GM12801 (cell line): Measurements from ENCODE around the gene DRAP1.

Source experiments
- TF ChIP-seq, protein P1 (sequence below): IDR thresholded peaks from one replicate; pipeline ENCODE4 v1.5.1; 2011; ENCODE audit warnings: control low read depth; ENCODE audit not compliant: insufficient read length; ENCODE audit errors: extremely low read depth

The DRAP1 gene

GRCh38 chr11:65946655-65947054, 27.4 kb downstream of the DRAP1 start:
- TF ChIP-seq, protein P1, sequence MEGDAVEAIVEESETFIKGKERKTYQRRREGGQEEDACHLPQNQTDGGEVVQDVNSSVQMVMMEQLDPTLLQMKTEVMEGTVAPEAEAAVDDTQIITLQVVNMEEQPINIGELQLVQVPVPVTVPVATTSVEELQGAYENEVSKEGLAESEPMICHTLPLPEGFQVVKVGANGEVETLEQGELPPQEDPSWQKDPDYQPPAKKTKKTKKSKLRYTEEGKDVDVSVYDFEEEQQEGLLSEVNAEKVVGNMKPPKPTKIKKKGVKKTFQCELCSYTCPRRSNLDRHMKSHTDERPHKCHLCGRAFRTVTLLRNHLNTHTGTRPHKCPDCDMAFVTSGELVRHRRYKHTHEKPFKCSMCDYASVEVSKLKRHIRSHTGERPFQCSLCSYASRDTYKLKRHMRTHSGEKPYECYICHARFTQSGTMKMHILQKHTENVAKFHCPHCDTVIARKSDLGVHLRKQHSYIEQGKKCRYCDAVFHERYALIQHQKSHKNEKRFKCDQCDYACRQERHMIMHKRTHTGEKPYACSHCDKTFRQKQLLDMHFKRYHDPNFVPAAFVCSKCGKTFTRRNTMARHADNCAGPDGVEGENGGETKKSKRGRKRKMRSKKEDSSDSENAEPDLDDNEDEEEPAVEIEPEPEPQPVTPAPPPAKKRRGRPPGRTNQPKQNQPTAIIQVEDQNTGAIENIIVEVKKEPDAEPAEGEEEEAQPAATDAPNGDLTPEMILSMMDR: no peak

DNA sequence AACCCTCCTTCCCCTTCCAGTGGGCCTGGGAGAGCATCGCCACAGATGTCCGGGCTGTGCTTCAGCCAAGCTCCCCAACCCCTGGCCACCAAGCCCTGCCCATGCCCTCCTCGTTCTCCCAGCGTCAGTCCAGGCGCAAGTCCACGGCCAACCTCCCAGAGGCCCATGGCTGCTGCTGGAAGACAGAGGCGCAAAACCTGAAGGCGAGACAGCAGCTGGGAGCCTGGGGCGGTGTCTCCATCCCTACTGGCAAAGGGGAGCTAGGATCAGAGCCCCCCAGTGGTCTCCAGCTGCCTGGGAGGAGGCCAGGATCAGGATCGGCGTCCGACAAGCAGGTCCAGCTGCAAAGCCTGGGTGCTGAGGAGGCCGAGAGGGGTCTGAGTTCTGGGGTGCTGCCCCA, 27.9 kb downstream of the DRAP1 start:
- TF ChIP-seq, protein P1: no peak

- TF ChIP-seq, protein P1: no peak
Measured at GRCh38 chr11:65947603-65948125, 28.4 kb downstream of the DRAP1 start.

DNA sequence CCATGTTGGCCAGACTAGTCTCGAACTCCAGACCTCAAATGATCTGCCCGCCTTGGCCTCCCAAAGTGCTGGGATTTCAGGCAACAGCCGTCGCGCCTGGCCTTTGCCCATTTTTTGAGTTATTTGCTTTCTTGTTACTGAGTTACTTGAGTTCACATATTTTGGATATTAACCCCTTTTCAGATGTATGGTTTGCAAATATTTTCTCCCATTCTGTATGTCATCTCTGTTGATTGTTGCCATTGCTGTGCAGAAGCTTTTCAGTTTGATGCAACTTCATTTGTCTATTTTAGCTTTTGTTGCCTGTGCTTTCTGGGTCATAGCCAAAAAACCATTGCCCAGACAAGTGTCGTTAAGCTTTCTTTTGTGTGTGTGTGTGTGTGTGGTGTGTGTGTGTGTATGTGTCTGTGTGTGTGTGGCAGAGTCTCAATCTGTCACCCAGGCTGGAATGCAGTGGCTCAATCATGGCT, 32.9 kb downstream of the DRAP1 start:
- TF ChIP-seq, protein P1: no peak

DNA sequence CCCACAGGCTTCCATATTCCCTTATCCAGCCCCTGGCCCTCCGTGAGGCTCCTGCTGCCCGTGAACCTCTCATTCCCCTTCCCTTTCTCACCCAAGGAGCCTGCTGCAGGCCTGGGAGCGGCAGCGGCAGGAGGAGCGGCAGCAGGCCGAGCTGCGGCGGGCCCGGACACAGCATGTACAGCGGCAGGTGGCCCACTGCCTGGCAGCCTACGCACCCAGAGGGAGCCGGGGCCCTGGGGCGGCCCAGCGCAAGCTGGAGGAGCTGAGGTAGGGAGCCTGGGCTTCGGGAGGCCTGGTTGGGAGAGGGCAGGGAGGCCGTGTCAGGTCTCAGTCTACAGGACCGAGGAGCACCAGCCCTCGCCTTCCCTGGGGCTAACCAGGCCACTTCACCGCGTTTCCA, 34.2 kb downstream of the DRAP1 start:
- TF ChIP-seq, protein P1: no peak

DNA sequence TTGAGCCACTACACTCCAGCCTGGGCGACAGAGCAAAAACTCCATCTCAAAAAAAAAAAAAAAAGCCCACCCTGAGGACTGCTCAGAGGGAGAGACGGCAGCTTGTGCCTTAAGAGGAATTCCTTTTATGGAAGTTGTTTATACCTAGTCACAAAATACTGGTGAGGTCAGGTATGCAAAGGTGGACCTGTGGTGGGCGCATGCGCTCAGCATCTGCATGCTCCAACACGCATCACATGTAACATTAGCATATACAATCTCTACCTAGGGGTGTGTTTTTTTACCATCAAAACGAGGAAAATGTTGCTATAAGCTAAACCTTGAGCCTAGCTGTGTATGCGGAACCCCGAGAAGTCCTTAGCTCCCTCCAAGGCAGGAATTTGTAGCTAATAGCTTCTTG, 35.5 kb downstream of the DRAP1 start:
- TF ChIP-seq, protein P1: no peak

DNA sequence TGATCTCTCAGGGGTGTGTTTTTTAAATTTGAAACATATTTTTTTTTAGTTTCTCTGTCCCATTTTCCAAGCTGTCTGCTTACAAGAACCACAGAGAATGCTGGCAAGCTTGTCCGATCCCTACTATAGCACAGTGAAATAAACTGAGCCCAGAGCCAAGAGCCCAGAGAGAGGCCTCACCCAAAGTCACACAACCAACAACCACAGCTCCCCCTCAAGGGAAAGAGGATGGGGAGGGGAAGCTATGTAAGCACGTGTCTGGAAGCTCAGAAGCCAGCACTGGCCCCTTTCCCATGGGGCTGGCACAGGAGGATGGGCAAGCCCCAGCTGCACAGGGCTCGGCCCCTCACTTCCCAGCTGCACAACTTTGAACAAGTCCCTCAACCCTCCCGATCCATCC, 39.1 kb downstream of the DRAP1 start:
- TF ChIP-seq, protein P1: no peak
